Stimulated activated naive CD4-positive, alpha-beta T cell treated with Interleukin-2 at 50 U/mL for 16 hours (primary cell): ENCODE results near the gene ATMIN.

Experiments
- DNase-seq: peaks from one replicate; lab custom pipeline; 2025; lab: John Stamatoyannopoulos, UW

ATMIN gene

GRCh38 chr16:81070979-81071378, 35.3 kb downstream of the ATMIN start:
- DNase-seq = no peak

- DNase-seq = no peak
These were observed 36.2 kb downstream of the ATMIN start for GRCh38 chr16:81071805-81072204.

GRCh38 chr16:81073560-81074330, 38.1 kb downstream of the ATMIN start:
- DNase-seq = no peak

DNA sequence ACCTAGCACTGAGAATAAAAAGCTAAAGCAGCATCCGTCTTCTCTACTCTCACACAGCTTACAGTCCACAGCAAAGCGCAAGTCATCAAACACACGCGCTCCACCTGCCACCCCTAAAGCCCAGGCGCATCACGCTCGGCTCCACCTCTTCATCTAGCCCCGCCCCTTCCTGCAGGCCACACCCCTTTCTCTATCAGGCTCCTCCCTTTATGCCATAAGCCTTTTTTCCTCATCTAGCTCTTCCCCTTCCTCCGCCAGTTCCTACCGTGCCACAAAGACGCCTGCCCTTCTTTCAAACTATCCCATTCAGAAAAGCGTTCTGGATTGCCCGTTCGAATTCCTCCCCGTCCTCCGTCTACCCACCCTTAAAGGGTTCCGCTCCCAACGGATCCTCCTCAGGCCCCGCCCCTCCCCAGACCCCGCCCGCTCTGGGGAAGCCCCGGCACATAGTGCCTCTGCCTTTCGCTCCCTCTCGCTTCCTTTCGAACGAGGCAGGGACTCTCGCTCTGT, 41.0 kb downstream of the ATMIN start:
- peak; percentile 97 for DNase-seq

GRCh38 chr16:81077076-81077940, 41.7 kb downstream of the ATMIN start, which contains the start of gene C16orf46:
Gene C16orf46 (minus strand): TSS chr16:81077238. CDS start chr16:81063955, 13,283 bp downstream.
- peak; percentile 97 for DNase-seq

DNA sequence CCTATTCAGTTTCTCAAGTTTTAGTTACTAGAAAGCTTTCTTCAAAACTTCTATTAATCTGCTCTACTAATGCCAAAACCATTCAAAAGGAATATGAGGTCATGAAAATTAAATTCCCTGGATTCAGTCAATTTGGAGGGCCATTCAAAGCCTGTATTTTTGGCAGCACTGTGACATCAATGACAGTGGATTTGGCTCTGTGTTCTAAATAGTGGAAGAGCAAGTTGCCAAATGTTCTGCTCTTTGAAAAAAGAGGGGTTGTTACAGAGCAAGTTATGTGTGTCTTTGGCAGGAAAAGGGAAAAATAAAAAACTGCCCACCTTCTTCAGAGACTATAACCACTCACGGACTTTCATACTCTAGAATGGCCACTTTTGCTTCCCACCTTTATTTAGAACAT, 44.6 kb downstream of the ATMIN start:
- no peak for DNase-seq

DNA sequence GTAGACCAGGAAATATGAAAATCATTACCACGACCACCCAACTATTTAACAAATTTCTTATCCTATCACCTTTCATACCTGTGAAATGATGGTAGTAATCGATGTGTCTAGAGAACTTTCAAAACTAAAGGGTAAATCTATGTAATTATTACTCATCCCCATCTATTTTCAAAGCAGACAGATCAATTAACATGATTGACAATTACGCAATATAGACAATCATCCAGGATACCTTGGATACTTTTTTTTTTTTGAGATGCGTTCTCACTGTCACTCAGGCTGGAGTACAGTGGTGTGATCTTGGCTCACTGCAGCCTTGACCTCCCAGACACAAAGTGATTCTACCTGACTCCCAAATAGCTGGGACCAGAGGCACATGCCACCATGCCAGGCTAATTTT, 45.4 kb downstream of the ATMIN start:
- no peak for DNase-seq

DNA sequence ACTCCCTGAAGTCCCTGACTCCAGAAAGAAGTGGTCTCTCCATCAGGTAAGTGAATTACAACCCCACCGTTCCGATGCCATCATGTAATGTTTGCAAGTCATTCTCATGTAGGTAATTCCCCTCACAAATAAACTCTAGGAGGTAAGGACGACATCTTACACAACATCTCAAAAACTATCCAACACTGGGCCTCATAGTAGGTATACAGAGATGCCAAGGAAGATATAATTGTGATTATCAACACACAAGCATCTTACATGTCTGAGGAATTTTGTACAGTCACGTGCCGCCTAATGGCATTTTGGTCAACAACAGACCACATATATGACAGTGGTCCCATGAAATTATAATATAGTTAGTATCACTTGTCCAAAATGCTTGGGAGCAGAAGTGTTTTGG, 53.2 kb downstream of the ATMIN start:
- DNase-seq = no peak

DNA sequence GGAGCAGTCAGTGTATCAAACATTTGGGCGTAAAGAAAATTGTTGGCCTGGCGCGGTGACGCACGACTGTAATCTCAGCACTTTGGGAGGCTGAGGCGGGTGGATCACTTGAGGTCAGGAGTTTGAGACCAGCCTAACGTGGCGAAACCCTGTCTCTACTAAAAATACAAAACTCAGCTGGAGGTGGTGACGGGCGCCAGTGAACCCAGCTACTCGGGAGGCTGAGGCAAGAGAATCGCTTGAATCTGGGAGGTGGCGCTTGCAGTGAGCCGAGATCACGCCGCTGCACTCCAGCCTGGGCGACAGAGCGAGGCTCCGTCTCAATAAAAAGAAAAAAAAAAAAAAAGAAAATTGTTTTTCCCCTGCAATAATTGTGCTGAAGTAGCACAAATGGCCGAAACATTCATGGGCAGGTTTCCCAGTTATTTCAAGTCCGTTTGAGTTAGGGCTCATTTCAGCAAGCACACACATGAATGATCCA, 59.2 kb downstream of the ATMIN start:
- no peak for DNase-seq

- no peak for DNase-seq
These were observed 60.0 kb downstream of the ATMIN start for GRCh38 chr16:81095653-81095952.

DNA sequence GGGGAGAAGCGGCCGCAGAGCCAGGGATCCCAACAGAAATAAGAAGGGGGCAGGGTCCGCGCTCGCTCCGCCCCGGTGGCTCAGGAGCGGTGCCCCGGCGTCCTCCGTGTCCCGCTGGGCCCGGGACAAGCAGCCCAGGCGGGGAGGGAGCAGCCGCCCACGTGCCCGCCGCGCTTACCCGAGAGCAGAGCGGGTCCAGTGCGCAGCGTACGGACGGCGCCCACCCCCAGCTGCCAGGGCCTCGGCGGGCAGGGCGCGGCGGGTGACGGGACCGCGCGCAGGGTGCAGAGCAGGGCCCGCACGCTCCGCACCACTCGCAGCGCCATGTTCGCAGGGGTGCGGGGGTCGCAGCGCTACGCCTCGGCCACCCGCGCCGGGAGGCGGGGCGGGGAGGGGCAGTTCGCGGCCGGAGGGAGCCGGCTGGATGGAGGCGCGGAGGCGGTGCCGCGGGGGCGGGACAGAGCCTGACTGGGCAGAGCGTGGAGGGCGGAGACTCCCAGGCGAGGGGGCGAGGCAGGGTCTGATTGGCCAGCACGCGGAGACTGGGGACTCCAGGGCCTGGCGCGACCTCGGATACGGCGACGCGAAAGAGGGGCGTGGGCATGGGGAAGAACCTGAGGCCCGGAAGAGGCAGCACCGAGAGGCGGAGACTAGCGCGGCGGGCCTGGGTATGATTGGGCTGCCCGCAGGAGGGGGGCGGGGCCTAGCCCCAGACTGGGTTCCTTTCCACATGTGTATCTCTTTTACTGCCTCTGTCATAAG, 60.5 kb downstream of the ATMIN start, which contains the start of gene GCSH:
TSS of gene GCSH (minus strand) at position 443 of the 762 bp plus-strand sequence. CDS start at position 326, 117 bp downstream.
- DNase-seq = peak; percentile 99

- DNase-seq = no peak
These were observed 61.1 kb downstream of the ATMIN start for GRCh38 chr16:81096715-81097208.
